HG03025 (cell line): Measurements from ENCODE around the gene CPLANE1.
"Not testable (repeated sequence)": the region's sequence is repeated elsewhere in the genome, so short reads cannot be mapped to it uniquely, and the experiment has no call there.

Experiments used
- ATAC-seq: cut with Tn5 transposase; IDR thresholded peaks from one replicate; pipeline ENCODE4 v1.9.1; 2021; ENCODE audit warnings: mild to moderate bottlenecking, moderate library complexity; ENCODE audit not compliant: unreplicated experiment, low FRiP score

The CPLANE1 gene

GRCh38 chr5:37133939-37134338 is 115.2 kb downstream of the CPLANE1 start:
- ATAC-seq = no peak

DNA sequence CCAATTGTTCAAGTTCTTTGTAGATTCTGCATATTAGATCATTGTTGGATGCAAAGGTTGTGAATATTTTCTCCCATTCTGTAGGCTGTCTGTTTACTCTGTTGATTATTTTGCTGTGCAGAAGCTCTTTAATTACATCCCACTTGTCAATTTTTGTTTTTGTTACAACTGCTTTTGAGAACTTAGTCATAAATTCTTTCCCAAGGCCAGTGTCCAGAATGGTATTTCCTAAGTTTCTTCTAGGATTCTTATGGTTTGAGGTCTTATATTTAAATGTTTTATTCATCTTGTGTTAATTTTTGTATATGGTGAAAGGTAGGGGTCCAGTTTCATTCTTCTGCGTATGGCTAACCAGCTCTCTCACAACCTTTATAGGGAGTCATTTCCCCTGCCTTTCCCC is 116.5 kb downstream of the CPLANE1 start:
- ATAC-seq = no peak

- no peak for ATAC-seq
These were observed 127.7 kb downstream of the CPLANE1 start for GRCh38 chr5:37121465-37121864.

GRCh38 chr5:37121027-37121426 is 128.1 kb downstream of the CPLANE1 start:
- ATAC-seq = no peak

DNA sequence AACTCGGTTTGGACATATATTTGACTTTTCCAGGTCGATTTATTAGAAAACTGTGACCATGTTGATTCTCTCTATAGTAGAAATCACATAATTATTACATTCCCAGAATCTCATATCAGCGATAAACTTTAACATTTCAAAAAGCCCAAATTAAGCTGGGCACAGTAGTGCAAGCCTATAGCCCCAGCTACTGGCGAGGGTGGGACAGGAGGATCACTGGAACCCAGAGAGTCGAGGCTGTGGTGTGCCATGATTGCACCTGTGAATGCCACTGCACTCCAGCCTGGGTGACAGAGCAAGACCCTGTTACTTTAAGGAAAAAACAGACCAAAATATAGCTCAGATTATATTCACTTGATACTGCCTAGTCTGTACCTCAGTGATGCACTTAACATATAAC is 128.9 kb downstream of the CPLANE1 start:
- ATAC-seq = no peak

DNA sequence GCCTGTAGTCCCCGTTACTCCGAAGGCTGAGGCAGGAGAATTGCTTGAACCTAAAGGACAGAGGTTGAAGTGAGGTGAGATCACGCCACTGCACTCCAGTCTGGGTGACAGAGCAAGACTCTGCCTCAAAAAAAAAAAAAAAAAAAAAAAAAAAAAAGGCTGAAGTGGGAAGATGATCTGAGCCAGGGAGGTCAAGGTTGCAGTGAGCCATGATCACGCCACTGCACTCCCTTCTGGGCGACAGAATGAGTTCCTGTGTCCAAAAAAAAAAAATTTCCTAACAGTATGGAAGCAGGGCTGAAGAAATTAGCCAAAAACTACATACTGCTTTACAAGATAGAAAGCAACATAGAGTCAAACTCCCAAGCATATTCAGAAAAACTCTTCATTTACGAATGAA is 132.8 kb downstream of the CPLANE1 start:
- no peak for ATAC-seq

- peak; percentile 42 for ATAC-seq
These were observed 136.7 kb downstream of the CPLANE1 start for GRCh38 chr5:37112383-37112991.

- peak; percentile 86 for ATAC-seq
These were observed 137.5 kb downstream of the CPLANE1 start for GRCh38 chr5:37111426-37112382.

DNA sequence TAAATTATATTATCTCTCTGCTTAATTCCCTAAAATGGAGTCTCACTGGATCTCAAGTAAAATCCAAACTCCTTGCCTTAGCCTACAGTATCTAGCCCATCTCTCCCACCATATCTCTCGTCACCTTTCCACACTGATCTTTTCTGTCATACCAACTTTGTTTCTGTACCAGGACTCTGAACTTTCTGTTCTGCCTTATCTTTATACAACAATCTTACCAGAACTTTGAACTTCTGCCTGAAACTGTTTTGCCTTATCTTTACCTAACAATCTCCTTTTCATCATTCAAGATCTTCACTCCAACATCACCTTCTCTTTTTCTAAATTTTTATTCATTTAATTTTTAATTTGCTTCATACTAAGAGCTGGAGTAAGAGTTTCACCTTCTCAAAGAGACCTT is 139.0 kb downstream of the CPLANE1 start:
- ATAC-seq = no peak

- ATAC-seq = no peak
These were observed 139.8 kb downstream of the CPLANE1 start for GRCh38 chr5:37109338-37109737.

- no peak for ATAC-seq
These were observed 145.9 kb downstream of the CPLANE1 start for GRCh38 chr5:37103302-37103701.

DNA sequence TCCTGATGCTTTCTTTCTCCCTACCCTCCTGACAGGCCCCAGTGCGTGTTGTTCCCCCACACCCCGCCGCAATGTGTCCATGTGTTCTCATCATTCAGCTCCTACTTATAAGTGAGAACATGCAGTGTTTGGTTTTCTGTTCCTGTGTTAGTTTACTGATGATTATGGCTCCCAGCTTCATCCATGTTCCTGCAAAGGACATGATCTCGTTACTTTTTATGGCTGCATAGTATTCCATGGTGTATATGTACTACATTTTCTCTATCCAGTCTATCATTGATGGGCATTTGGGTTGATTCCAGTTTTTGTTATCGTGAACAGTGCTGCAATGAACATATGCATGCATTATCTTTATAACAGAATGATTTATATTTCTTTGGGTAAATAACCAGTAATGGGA is 149.9 kb downstream of the CPLANE1 start:
- ATAC-seq = not testable (repeated sequence)

DNA sequence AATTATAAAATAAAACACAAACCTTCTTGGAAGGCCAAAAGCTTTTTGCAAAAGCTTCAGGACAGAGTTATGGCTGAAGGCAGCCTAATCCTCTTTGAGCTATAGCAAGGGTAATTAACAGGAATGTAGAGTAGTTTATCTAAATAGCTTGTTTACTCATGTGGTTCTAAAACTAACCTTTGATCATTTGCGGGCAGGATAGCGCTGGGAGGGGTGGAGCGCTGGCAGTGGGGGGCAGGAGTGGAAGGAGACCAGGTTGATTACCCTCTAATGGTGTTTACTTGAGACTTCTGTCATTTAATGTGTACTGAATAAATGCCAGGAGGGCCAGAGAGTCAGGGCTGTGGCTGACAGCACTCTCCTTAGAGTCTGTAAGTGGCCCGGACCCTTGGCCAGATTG is 155.4 kb downstream of the CPLANE1 start:
- ATAC-seq = not testable (repeated sequence)

DNA sequence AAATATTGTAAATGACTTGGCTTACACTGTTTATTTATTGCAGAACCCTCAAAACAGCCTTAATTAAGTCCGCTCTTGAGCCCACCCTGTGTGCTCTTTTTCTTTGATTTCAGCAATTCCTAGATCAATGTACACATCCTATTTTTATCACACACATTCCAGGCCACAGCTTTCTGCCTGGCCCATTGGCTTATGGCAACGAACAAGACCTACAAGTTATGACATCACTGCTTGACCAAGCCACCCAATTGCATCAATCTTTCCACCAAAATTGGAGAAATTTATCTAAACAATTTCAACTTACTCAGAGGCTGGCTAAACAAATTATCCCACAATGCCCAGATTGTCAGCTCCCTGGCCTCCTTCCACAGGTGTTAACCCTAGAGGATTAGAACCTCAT is 158.4 kb downstream of the CPLANE1 start:
- ATAC-seq = no peak

DNA sequence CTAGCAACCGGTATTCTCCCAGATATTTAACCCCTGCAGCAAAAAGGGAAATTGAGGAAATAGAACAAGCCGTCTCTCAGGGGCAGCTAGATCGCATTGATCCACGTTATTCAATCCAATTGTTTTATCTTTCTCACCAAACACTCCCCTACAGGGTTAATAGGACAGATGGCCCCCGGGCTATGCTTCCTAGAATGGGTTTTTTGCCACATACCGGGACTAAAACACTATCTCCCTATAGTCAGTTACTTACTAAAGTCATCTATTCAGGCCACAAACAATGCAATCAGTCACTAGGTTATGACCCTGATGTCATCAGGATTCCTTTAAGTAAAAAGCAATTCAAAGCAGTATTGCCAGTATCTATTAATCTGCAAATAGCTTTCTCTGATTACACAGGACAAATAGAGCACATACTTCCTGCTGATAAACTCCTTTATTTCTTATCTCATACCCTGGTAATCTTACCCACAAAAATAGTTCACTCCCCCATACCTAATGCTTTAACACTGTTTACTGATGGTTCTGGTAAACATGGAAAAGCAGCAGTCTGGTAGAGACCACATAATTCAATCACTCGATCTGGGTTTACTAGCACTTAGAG is 159.0 kb downstream of the CPLANE1 start:
- no peak for ATAC-seq

- no peak for ATAC-seq
These were observed 161.2 kb downstream of the CPLANE1 start for GRCh38 chr5:37088009-37088408.

- ATAC-seq = no peak
These were observed 162.6 kb downstream of the CPLANE1 start for GRCh38 chr5:37086466-37087173.

DNA sequence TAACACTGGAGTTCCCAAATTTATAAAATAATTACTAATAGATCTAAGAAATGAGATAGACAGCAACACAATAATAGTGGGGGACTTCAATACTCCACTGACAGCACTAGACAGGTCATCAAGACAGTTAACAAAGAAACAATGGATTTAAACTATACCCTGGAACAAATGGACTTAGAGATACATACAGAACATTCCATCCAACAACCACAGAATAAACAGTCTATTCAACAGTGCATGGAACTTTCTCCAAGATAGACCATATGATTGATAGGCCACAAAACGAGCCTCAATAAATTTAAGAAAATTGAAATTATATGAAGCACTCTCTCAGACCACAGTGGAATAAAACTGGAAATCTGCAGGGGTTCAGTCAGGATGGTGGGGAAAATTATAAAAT is 163.2 kb downstream of the CPLANE1 start:
- ATAC-seq = not testable (repeated sequence)

DNA sequence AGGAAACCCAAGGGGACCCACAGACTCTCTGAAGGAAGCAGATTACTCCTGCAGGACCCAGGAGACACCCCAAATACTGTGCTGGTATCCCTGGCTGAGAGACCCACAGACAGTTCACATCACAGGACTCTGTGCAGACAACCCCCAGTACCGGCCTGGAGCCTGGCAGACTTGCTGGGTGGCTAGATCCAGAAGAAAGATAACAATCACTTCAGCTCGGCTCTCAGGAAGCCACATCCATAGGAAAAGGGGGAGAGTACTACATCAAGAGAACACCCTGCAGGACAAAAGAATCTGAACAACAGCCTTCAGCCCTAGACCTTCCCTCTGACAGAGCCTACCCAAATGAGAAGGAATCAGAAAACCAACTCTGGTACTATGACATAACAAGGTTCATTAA is 166.2 kb downstream of the CPLANE1 start:
- not testable (repeated sequence) for ATAC-seq

- ATAC-seq = no peak
These were observed 168.5 kb downstream of the CPLANE1 start for GRCh38 chr5:37080697-37081096.

DNA sequence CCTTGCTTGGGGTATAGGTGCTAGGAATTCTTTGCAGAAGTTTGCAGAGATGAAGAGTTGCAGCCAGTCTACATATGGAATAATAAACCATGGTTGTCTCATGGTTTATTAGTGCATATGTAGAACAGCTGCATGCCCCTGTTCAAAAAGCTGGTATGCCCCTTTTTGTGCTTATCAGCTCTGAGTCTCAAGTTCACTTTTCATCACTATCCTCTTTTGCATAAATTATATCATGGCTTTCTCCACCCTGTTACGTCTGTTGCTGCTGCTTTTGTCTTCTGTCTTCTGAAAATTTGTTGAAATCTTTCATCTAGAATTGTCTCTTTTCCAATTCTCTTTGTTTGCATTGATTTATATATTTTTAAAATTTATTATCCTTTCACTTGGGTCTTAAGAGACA is 172.0 kb downstream of the CPLANE1 start:
- ATAC-seq = no peak
